Placental pericyte (primary cell): ENCODE results near the gene TTYH1. TPM values are rescaled to one million over a fixed set of nuclear protein-coding genes. Genes with fewer than 3 reads are reported as not detected.

ENCODE experiments used
- small RNA-seq: library from RNA; depleted of rRNA; stranded (forward); fragments of <200 nt; gene quantifications from one replicate; pipeline ENCODE3, GENCODE V24; 2012; ENCODE audit warnings: low replicate concordance
- total RNA-seq: library from RNA; depleted of rRNA; stranded (reverse); fragments of >200 nt; gene quantifications from 2 replicates; pipeline ENCODE4 v1.2.3, GENCODE V29; 2012

TTYH1 gene
- total RNA-seq = not detected in 2 replicates

DNA sequence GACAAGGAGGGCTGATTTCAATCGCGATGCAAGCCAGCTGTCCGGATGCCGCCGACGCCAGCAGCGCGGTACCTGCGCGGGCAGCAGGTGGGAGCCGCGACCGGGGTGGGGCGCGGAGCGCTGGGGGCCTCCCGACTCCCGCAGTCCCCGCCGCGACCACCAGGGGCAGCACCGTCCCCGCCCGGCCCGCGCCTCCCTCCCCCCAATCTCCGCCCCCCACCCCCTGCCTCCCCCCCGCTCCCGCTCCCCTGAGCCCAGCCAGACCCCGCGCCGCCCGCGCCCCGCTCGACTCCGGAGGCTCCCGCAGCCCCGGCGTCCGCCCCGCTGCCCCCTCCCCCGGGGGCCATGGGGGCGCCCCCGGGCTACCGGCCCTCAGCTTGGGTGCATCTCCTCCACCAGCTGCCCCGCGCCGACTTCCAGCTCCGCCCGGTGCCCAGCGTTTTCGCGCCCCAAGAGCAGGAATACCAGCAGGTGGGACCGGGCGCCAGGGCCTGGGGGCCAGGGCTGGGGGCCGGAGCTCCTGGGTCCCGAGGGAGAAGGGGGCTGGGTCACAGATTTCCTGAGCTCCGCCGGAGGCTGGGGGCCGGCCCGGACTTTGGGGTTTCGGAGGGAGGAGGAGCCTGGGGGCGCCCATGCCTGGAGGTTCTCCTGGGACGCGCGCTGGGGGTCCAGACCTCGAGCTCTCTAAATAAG is at the start of gene TTYH1:
TSS of gene TTYH1 (plus strand) at position 257 of the 693 bp plus-strand sequence. CDS start at position 346, 89 bp downstream.

DNA sequence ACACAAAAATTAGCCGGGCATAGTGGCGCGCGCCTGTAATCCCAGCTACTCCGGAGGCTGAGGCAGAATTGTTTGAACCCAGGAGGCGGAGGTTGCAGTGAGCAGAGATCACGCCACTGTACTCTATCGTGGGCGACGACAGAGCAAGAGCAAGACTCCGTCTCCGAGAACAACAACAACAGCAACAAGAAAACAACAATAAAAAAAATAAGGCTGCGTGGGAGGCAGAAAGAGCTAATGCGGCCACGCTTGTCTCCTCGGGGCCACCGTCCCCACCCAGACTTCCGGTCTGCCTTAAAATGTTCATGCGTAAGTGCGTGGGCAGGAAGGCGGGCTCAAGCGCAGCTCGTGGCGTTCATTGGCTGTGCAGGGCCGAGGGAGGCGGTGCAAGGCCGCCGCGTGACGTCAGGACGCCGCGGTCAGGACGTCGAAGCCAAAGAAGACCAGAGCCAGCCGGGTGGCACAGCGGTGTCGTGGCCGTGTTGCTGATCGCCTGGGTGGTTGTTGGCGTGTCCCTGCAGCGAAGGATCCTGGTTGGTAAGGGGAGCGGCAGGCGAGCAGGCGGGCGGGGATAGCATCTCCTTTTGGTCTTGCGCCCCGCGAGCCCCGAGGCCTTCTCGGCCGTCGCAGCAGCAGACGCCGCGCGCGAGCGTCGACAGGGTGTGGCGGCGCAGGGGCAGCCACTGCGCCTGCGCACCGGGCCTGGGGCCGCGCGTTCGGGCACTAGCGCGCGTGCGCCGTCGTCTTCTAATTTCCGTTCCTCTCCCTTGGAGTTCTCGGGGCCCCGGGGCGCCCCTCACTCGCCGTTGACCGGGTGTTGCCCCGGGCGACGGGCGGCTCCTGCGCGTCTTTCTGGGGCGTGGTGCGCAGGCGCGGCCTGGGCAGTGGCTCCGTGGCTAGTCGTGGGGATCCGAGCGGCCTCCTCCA is 33.8 kb downstream of the TTYH1 start, which contains the start of gene LENG8:
TSS of gene LENG8 (plus strand) at position 426 of the 927 bp plus-strand sequence. CDS start 2,146 bp downstream, outside the sequence.

DNA sequence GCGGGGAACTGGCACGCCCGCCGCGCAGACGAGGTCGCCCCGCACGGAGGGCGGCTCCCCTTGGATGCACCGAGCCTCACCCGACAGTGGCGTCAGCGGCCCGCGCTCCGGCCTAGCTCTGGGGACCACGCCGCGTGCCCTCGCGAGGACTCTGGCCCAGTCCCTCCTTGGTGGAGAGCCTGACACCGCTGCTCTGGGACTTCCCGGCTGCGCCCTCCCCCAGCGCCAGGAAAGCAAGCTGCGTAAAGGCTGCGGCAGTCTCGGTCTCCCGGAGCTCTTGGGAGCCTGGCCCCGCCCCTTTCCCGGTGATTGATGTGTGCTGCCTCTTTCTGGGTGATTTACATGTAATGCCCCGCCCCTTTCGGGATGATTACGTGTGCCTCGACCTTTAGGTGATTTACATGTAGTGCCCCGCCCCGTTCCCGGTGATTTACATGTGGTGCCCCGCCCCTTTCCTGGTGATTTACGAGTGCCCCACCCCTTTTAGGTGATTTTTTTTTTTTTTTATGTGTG is 48.3 kb downstream of the TTYH1 start, which contains the start of gene LENG9:
TSS of gene LENG9 (minus strand) at position 248 of the 513 bp plus-strand sequence. CDS start 252 bp downstream, outside the sequence.

DNA sequence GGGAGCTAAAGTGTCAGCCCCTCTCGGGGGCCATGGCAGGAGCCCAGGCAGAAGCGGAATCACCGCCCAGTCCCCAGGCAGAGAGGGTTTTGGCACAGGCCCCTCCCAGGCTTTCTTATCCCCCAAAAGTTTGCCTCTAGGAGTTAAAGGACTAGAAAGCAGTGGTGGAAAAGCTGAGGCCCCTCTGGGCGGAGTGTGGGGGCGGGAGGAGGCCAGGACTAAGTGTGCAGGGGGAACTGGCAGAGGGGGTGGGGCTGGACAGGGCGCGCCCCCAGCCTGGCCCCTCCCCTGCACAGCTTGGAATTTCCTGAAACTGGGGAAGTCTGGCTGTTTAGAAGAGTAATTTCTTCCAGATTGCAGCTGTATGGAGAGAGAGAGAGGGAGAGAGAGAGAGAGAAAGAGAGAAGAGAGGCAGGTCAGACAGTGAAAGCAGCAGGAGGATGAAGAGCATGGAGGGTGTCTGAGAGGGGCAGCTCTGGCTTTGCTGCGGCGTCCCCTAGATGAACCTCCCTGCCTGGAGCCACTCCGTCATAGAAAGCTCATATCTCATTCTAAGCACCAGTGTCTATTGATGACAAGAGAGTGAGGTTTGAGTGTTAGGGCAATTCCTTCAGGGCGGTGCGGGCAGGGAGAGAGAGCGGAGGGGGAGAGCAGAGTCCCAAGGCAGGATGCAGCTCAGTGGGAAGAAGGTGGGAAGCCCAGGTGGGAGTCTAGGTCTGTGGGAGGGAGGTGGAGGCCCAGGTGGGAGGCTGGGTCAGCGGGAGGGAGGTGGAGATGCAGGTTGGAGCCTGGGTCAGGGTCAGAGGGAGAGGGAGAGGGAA is 58.0 kb downstream of the TTYH1 start, which contains the start of gene CDC42EP5:
TSS of gene CDC42EP5 (minus strand) at position 226 of the 821 bp plus-strand sequence. CDS start 7,749 bp downstream, outside the sequence.

Small RNA genes lying within 50 kb of the gene (small RNA-seq; reads per million reads assigned to genes)
- gene AC245884.3 = not detected

Other genes with a start within 250 kb of the TTYH1 start
- not detected in 2 replicates for gene TMC4, start 242.3 kb upstream of the TTYH1 start, total RNA-seq
- 64.3 and 77.5 TPM in 2 replicates for gene MBOAT7, start 225.9 kb upstream of the TTYH1 start, total RNA-seq
- 78.5 and 93.9 TPM in 2 replicates for gene TSEN34, start 224.2 kb upstream of the TTYH1 start, total RNA-seq
- 1,175 and 2,475 TPM in 2 replicates for gene RPS9, start 214.6 kb upstream of the TTYH1 start, total RNA-seq
- gene LILRB3, start 192.5 kb upstream of the TTYH1 start, total RNA-seq = not detected in 2 replicates
- gene LILRA6, start 172.7 kb upstream of the TTYH1 start, total RNA-seq = not detected in 2 replicates
- not detected in 2 replicates for gene LILRB5, start 158.2 kb upstream of the TTYH1 start, total RNA-seq
- gene LILRB2, start 134.4 kb upstream of the TTYH1 start, total RNA-seq = not detected in 2 replicates
- not detected in 2 replicates for gene LILRA5, start 102.3 kb upstream of the TTYH1 start, total RNA-seq
- not detected in 2 replicates for gene LILRA4, start 76.3 kb upstream of the TTYH1 start, total RNA-seq
- not detected in 2 replicates for gene LAIR1, start 50.5 kb upstream of the TTYH1 start, total RNA-seq
- gene LENG8, start 33.7 kb downstream of the TTYH1 start, total RNA-seq = 56.7 and 85.0 TPM in 2 replicates
- 5.4 and 6.1 TPM in 2 replicates for gene LENG9, start 48.3 kb downstream of the TTYH1 start, total RNA-seq
- gene CDC42EP5, start 57.8 kb downstream of the TTYH1 start, total RNA-seq = 8.5 and 9.4 TPM in 2 replicates
- gene LAIR2, start 87.4 kb downstream of the TTYH1 start, total RNA-seq = not detected in 2 replicates
- not detected in 2 replicates for gene LILRA2, start 158.3 kb downstream of the TTYH1 start, total RNA-seq
- gene LILRA1, start 178.2 kb downstream of the TTYH1 start, total RNA-seq = not detected in 2 replicates
- gene LILRB1, start 215.0 kb downstream of the TTYH1 start, total RNA-seq = not detected in 2 replicates
- 0.14 TPM in 1 of 2 replicates, not detected in the other for gene LILRB4, start 247.5 kb downstream of the TTYH1 start, total RNA-seq